Measurements from ENCODE around the gene KNTC1. TPM values are rescaled to one million over a fixed set of nuclear protein-coding genes. Genes with fewer than 3 reads are reported as not detected.

The KNTC1 gene
- total RNA-seq, 1 experiment from 2014 or later: 55.8 TPM

GRCh38 chr12:122527478-122527944 is 462 bp downstream of the KNTC1 start:
- peak overlapping the region; percentile 45 for H3K4me3 ChIP-seq (ENCODE audit: low read depth, low read length)
- DNase-seq: peak; percentile 41 to 49
- Mint-ChIP-seq H3K27ac (ENCODE audit: unreplicated experiment) (no peak overlapping the region), H3K27me3 (ENCODE audit: insufficient read depth, unreplicated experiment) (no peaks in the 10 kb centered on the region), H3K4me3 (ENCODE audit: unreplicated experiment) (no peak overlapping the region), H3K9me3 (ENCODE audit: unreplicated experiment) (no peaks in the 10 kb centered on the region), H3K36me3 (ENCODE audit: insufficient read depth, unreplicated experiment) (peaks cover 55% of the 10 kb centered on the region), H3K4me1 (ENCODE audit: low read depth, unreplicated experiment) (peaks cover 8% of the 10 kb centered on the region)
- ChIA-PET CTCF (no interaction called here), POLR2A (interaction anchor here (0.5 to 2.7 kb wide), 7 partner anchors 11 to 1337 kb away, joined by 3 to 48 read pairs (median 5); partner anchors contain the start of genes DIABLO and ZCCHC8)
- BruUV-seq (replicated peaks): TSS peak; percentile 83
- peaks cover 20% of the 10 kb centered on the region for H3K4me1 ChIP-seq
- H3K36me3 ChIP-seq (ENCODE audit: control insufficient read depth, insufficient read depth, low read length): no peaks in the 10 kb centered on the region; the same call in 1 of the 2 replicates
- no peaks in the 10 kb centered on the region for H3K27me3 ChIP-seq (replicated peaks; ENCODE audit: control insufficient read depth, insufficient read depth, low read length)
- intact Hi-C loops (cut with micrococcal nuclease; ENCODE audit: unreplicated experiment): loop anchor here (1.0 to 2.0 kb wide), 2 partner anchors 26 to 225 kb away; partner anchors contain the start of gene DENR
- no peaks in the 10 kb centered on the region for H3K9me3 ChIP-seq
- TF ChIP-seq CTCF (IDR thresholded peaks at IDR 0.05; ENCODE audit: insufficient read depth in 1 of 2, low read depth in 1 of 2, low read length in 1 of 2, severe bottlenecking in 1 of 2, unreplicated experiment in 1 of 2): no peak

GRCh38 chr12:122528582-122528981 is 1.5 kb downstream of the KNTC1 start:
- ChIA-PET CTCF (no interaction called here), POLR2A (no interaction called here)
- no peaks in the 10 kb centered on the region for H3K9me3 ChIP-seq
- no peak for TF ChIP-seq CTCF (IDR thresholded peaks at IDR 0.05; ENCODE audit: insufficient read depth in 1 of 2, low read depth in 1 of 2, low read length in 1 of 2, severe bottlenecking in 1 of 2, unreplicated experiment in 1 of 2)
- DNase-seq: no peak
- H3K4me1 ChIP-seq: peaks cover 18% of the 10 kb centered on the region
- BruUV-seq (replicated peaks): no TSS peak
- no peaks in the 10 kb centered on the region; the same call in 1 of the 2 replicates for H3K36me3 ChIP-seq (ENCODE audit: control insufficient read depth, insufficient read depth, low read length)
- H3K9me3 Mint-ChIP-seq (ENCODE audit: unreplicated experiment): no peaks in the 10 kb centered on the region
- no peak overlapping the region for H3K27ac Mint-ChIP-seq (ENCODE audit: unreplicated experiment)
- H3K27me3 Mint-ChIP-seq (ENCODE audit: insufficient read depth, unreplicated experiment): no peaks in the 10 kb centered on the region
- peaks cover 57% of the 10 kb centered on the region for H3K36me3 Mint-ChIP-seq (ENCODE audit: insufficient read depth, unreplicated experiment)
- no peak overlapping the region for H3K4me3 Mint-ChIP-seq (ENCODE audit: unreplicated experiment)
- no peak overlapping the region; the same call in 1 of the 2 replicates for H3K4me3 ChIP-seq (ENCODE audit: low read depth, low read length)
- peaks cover 2% of the 10 kb centered on the region for H3K4me1 Mint-ChIP-seq (ENCODE audit: low read depth, unreplicated experiment)
- intact Hi-C loops (cut with micrococcal nuclease; ENCODE audit: unreplicated experiment): no loop called here
- no peaks in the 10 kb centered on the region for H3K27me3 ChIP-seq (replicated peaks; ENCODE audit: control insufficient read depth, insufficient read depth, low read length)

- Mint-ChIP-seq H3K27me3 (ENCODE audit: insufficient read depth, unreplicated experiment) (no peaks in the 10 kb centered on the region), H3K9me3 (ENCODE audit: unreplicated experiment) (no peaks in the 10 kb centered on the region), H3K4me1 (ENCODE audit: low read depth, unreplicated experiment) (no peaks in the 10 kb centered on the region), H3K4me3 (ENCODE audit: unreplicated experiment) (no peak overlapping the region), H3K36me3 (ENCODE audit: insufficient read depth, unreplicated experiment) (peaks cover 56% of the 10 kb centered on the region), H3K27ac (ENCODE audit: unreplicated experiment) (no peak overlapping the region)
- CTCF ChIA-PET: no interaction called here
- no peak for DNase-seq
- intact Hi-C loops (cut with micrococcal nuclease; ENCODE audit: unreplicated experiment): no loop called here
- POLR2A ChIA-PET: no interaction called here
- TF ChIP-seq CTCF (IDR thresholded peaks at IDR 0.05; ENCODE audit: insufficient read depth in 1 of 2, low read depth in 1 of 2, low read length in 1 of 2, severe bottlenecking in 1 of 2, unreplicated experiment in 1 of 2): no peak
- Histone ChIP-seq H3K36me3 (ENCODE audit: control insufficient read depth, insufficient read depth, low read length) (no peaks in the 10 kb centered on the region), H3K9me3 (no peaks in the 10 kb centered on the region), H3K4me1 (peaks cover 14% of the 10 kb centered on the region), H3K27me3 (replicated peaks; ENCODE audit: control insufficient read depth, insufficient read depth, low read length) (no peaks in the 10 kb centered on the region), H3K4me3 (ENCODE audit: low read depth, low read length) (no peak overlapping the region)
- no TSS peak for BruUV-seq (replicated peaks)
Observed at GRCh38 chr12:122528992-122529391, 1.9 kb downstream of the KNTC1 start.

Data from Caco-2 (cell line).